Body of pancreas (tissue), 4 donors: ENCODE data around the gene NR3C1. TPM values are rescaled to one million over a fixed set of nuclear protein-coding genes. Genes with fewer than 3 reads are reported as not detected.

ENCODE experiments used
- ATAC-seq: fragments of 150-250 bp; one replicate; pipeline ENCODE4 v1.9.1; 2016
- DNase-seq, 4 donors: peaks; one replicate each; pipeline ENCODE4 v3.0.0-alpha.2; 2019
- H3K27ac ChIP-seq, 4 donors: fragments of 200-600 bp; sonication (generic); 1 replicate in 3 of 4; 2 replicates in 1 of 4; pipeline versions ENCODE4 v1.5.1 to v1.6.1; 2016 to 2019; ENCODE audit warnings: mild to moderate bottlenecking in 1 of 4, mixed read lengths in 1 of 4, moderate library complexity in 1 of 4
- H3K27me3 ChIP-seq, 2 donors: fragments of 200-600 bp; sonication (generic); one replicate each; pipeline ENCODE4 v1.6.0; 2016; ENCODE audit warnings: mild to moderate bottlenecking in 1 of 2
- H3K36me3 ChIP-seq, 2 donors: fragments of 200-600 bp; sonication (generic); replicated peaks in 1 of 2; 2 replicates each; pipeline ENCODE4 v1.5.1; 2016; ENCODE audit warnings: low read depth in 2 of 2; ENCODE audit not compliant: insufficient read depth in 1 of 2
- H3K4me1 ChIP-seq: fragments of 200-600 bp; sonication (generic); one replicate; pipeline ENCODE4 v1.6.0; 2016
- H3K4me3 ChIP-seq, 2 donors: fragments of 200-600 bp; sonication (generic); 1 replicate in 1 of 2; 2 replicates in 1 of 2; pipeline ENCODE4 v1.5.1; 2016 to 2019
- H3K9me3 ChIP-seq, 3 donors: fragments of 200-600 bp; sonication (generic); 1 replicate in 2 of 3; 2 replicates in 1 of 3; pipeline ENCODE4 v1.5.1; 2016
- CTCF ChIP-seq, 7 experiments: fragments of 450-650 bp in 4 of 7; fragments of 200-600 bp in 3 of 7; sonication (generic) in 3 of 7; IDR thresholded peaks; one replicate each; pipeline ENCODE4 v1.5.1; 2016 to 2019; ENCODE audit warnings: antibody characterized with exemption in 7 of 7
- POLR2A ChIP-seq, 3 donors: fragments of 450-650 bp; IDR thresholded peaks; one replicate each; pipeline ENCODE4 v1.6.1; 2016; ENCODE audit warnings: antibody characterized with exemption in 3 of 3, mild to moderate bottlenecking in 2 of 3
- WGBS, 2 donors: methylation state at CpG; one replicate each; pipeline ENCODE4 v1.1.5; 2017; 5-methylcytosine and 5-hydroxymethylcytosine counted together
- intact Hi-C: fragments of 100-400 bp; cut with DNase I; formaldehyde crosslinking; loops from one replicate; pipeline ENCODE4 v1.15.1; 2023
- total RNA-seq, 2 donors: library from RNA; depleted of rRNA; stranded (reverse); fragments of >200 nt; gene quantifications; one replicate each; pipeline ENCODE4 v1.1.0, GENCODE V29; 2016

The NR3C1 gene
- total RNA-seq, 2 donors from 2014 or later = 18.5 to 25.2 TPM

- no peak for TF ChIP-seq POLR2A (IDR thresholded peaks at IDR 0.05)
- TF ChIP-seq CTCF (IDR thresholded peaks at IDR 0.05) = no peak
- Histone ChIP-seq H3K9me3 (no peaks in the 10 kb centered on the region), H3K27ac (no peak overlapping the region), H3K27me3 (no peaks in the 10 kb centered on the region), H3K4me1 (peaks cover 30% of the 10 kb centered on the region), H3K4me3 (no peak overlapping the region), H3K36me3 (no peaks in the 10 kb centered on the region)
- ATAC-seq (no peak), DNase-seq (no peak)
- WGBS, 2 donors = 67% methylated on average over 4 of the region's 4 CpGs
- intact Hi-C loops = no loop called here
Measured at GRCh38 chr5:143417503-143418139, 14.1 kb upstream of the NR3C1 start.

- no peak for ATAC-seq
- intact Hi-C loops = no loop called here
- H3K4me1 ChIP-seq = peaks cover 30% of the 10 kb centered on the region
- H3K27ac ChIP-seq = no peak overlapping the region
- no peaks in the 10 kb centered on the region for H3K9me3 ChIP-seq
- H3K36me3 ChIP-seq = no peaks in the 10 kb centered on the region
- TF ChIP-seq POLR2A (IDR thresholded peaks at IDR 0.05) = no peak
- no peak for TF ChIP-seq CTCF (IDR thresholded peaks at IDR 0.05)
- no peaks in the 10 kb centered on the region for H3K27me3 ChIP-seq
- no peak overlapping the region for H3K4me3 ChIP-seq
- no peak for DNase-seq
Measured at GRCh38 chr5:143416411-143416810, 12.9 kb upstream of the NR3C1 start.

- Histone ChIP-seq H3K4me3 (no peak overlapping the region), H3K9me3 (no peaks in the 10 kb centered on the region), H3K4me1 (peaks cover 30% of the 10 kb centered on the region), H3K27ac (no peak overlapping the region), H3K36me3 (no peaks in the 10 kb centered on the region), H3K27me3 (no peaks in the 10 kb centered on the region)
- TF ChIP-seq POLR2A (IDR thresholded peaks at IDR 0.05) = no peak
- ATAC-seq (no peak), DNase-seq (no peak)
- intact Hi-C loops = no loop called here
- 62 to 72% methylated on average over 4 of the region's 4 CpGs for WGBS, 2 donors
Measured at GRCh38 chr5:143413958-143414669, 10.6 kb upstream of the NR3C1 start.

- Histone ChIP-seq H3K9me3 (no peaks in the 10 kb centered on the region), H3K4me3 (no peak overlapping the region), H3K36me3 (no peaks in the 10 kb centered on the region), H3K27me3 (no peaks in the 10 kb centered on the region), H3K27ac (no peak overlapping the region), H3K4me1 (peaks cover 19% of the 10 kb centered on the region)
- intact Hi-C loops = no loop called here
- DNase-seq = no peak
- WGBS, 2 donors = 85 to 91% methylated on average over 2 of the region's 2 CpGs
- TF ChIP-seq CTCF (IDR thresholded peaks at IDR 0.05) = no peak
- no peak for ATAC-seq
Measured at GRCh38 chr5:143412661-143413342, 9.3 kb upstream of the NR3C1 start.

GRCh38 chr5:143409926-143410325 lies 6.4 kb upstream of the NR3C1 start:
- Histone ChIP-seq H3K9me3 (no peaks in the 10 kb centered on the region), H3K36me3 (no peaks in the 10 kb centered on the region), H3K4me3 (no peak overlapping the region), H3K27me3 (no peaks in the 10 kb centered on the region), H3K4me1 (no peaks in the 10 kb centered on the region), H3K27ac (no peak overlapping the region)
- ATAC-seq (no peak), DNase-seq (no peak)
- TF ChIP-seq POLR2A (IDR thresholded peaks at IDR 0.05) (no peak), CTCF (IDR thresholded peaks at IDR 0.05) (no peak)
- intact Hi-C loops = no loop called here
- WGBS, 2 donors = 80 to 93% methylated on average over 2 of the region's 2 CpGs
